Epithelial cell of prostate (primary cell): Measurements from ENCODE around the gene NRL.

ENCODE experiments used
- DNase-seq: peaks from one replicate; pipeline ENCODE4 v3.0.0-alpha.2; 2011; ENCODE audit warnings: low read depth, low spot score
- H3K27ac ChIP-seq: fragments of 450-650 bp; 2 replicates; pipeline ENCODE4 v1.5.1; 2017; ENCODE audit warnings: mild to moderate bottlenecking

NRL gene

GRCh38 chr14:24087004-24087403 lies 27.7 kb downstream of the NRL start:
- DNase-seq = no peak
- H3K27ac ChIP-seq = no peak overlapping the region

DNA sequence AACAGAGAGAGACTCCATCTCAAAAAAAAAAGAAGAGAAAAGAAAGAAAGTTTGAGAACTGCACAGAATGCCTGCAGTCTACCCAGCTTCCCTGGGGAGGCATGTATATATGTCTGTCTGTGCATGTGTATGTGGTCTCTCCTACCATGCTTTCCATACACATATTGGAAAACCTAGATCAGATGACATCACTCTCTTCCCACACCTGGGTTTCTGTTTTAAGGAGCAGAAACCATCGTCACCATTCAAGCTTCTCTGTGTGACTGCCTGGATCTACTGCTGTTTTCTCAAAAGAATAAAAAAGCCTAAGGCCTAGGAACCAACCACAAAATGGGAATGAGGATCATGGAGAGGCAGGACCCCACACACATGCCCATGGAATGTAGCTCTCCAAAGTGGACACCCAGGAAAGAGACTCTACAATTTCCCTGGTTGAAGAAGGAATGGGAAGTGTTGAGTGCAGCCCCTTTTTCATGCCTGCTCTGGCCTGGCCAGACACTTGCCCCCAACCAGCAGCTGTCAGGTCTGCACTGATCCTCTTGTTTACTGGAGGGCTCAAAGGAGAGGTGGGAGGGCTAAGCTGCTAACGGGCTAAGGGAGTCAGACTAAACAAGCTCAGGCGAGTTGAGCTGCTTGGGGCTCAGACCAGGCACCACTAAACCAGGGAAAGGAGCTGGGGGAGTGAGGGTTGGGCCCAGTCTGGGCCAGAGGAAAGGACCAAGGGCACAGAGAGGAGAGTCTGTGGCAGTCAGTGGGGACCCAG lies 28.4 kb downstream of the NRL start:
- no peak overlapping the region for H3K27ac ChIP-seq
- DNase-seq = no peak

- DNase-seq = no peak
Measured at GRCh38 chr14:24085215-24085614, 29.5 kb downstream of the NRL start.

DNA sequence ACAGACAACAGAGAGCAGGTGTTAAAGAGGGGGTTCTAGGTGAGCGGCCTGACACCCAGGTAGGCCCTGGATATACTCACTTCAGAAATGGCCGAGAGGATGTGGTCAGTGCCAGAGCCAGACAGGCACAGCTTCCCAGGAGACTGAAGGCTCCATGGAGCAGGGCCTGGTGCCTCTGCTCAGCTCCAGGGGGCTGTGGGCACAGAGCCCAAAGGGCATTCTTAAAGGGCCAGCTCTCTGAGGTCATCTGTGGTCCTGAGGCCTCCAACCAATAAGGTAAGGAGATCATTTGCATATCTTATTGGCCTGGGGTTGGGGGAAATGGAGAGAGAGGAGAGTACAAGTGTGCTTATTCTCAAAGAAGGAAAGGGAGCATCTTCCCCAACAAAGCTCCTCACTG lies 30.3 kb downstream of the NRL start:
- H3K27ac ChIP-seq = no peak overlapping the region
- no peak for DNase-seq

More at GRCh38 chr14:24085215-24085614, 29.5 kb downstream of the NRL start:
- no peak overlapping the region for H3K27ac ChIP-seq

DNA sequence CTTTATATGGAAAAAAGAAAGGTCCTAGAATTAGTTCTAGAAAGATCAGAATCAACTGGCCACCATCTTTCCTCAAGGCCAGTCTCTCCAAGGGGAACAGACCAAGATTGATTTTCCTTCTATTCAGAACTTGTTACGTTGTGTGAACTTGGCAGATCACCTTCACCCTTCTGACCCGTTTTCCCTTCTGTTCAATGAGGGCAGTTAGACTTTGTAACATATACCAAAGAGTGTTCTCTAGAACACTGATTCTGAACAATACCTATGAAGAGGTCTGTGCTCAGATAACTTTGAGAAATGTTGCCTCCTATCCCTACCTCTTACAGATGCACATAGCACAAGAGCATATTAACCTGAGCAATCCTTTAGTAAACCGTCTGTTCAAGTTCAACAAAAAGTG lies 31.3 kb downstream of the NRL start:
- H3K27ac ChIP-seq = no peak overlapping the region
- DNase-seq = no peak

GRCh38 chr14:24082411-24083080 lies 32.2 kb downstream of the NRL start:
- no peak for DNase-seq
- H3K27ac ChIP-seq = no peak overlapping the region

- DNase-seq = no peak
- no peak overlapping the region for H3K27ac ChIP-seq
Measured at GRCh38 chr14:24081739-24082211, 33.0 kb downstream of the NRL start.

- no peak for DNase-seq
- H3K27ac ChIP-seq = no peak overlapping the region
Measured at GRCh38 chr14:24080888-24081738, 33.6 kb downstream of the NRL start.

DNA sequence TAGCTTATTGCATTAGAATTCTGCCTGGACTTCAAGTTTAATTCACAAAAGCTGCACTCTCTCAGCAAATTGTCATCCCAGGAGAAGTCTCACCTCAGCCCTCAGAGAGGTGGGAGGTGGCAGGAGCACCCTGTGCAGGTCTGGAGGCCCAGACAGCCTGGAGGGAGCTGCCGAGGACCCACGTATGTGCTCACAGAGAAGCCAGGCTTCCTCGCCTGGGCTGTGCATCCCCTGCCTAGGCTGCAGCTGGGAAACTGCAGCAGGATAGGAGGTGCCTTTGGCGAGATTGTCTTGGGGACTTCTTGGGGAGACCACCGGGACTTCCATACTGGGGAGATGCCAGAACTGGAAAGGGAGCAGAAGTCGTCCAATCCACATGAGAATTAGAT lies 34.6 kb downstream of the NRL start:
- H3K27ac ChIP-seq = no peak overlapping the region
- no peak for DNase-seq

- H3K27ac ChIP-seq = no peak overlapping the region
- no peak for DNase-seq
Measured at GRCh38 chr14:24079491-24080141, 35.1 kb downstream of the NRL start.

GRCh38 chr14:24078146-24078545 lies 36.6 kb downstream of the NRL start:
- H3K27ac ChIP-seq = no peak overlapping the region
- no peak for DNase-seq

DNA sequence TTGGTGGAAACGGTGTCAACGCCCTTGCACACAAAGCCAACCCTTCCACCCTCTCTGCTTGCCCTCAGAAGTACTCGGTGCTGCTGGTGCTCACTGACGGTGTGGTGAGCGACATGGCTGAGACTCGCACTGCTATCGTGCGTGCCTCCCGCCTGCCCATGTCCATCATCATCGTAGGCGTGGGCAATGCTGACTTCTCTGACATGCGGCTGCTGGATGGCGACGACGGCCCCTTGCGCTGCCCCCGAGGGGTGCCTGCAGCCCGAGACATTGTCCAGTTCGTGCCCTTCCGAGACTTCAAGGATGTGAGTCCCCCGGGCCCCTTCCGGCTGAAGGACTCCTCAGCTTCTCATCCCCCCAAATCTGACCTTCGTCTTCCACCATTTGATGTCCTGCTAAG lies 37.7 kb downstream of the NRL start:
- no peak overlapping the region for H3K27ac ChIP-seq
- DNase-seq = no peak

GRCh38 chr14:24076302-24076601 lies 38.5 kb downstream of the NRL start:
- no peak for DNase-seq
- no peak overlapping the region for H3K27ac ChIP-seq

- H3K27ac ChIP-seq = no peak overlapping the region
- DNase-seq = no peak
Measured at GRCh38 chr14:24075485-24076301, 39.1 kb downstream of the NRL start.

- DNase-seq = no peak
- H3K27ac ChIP-seq = no peak overlapping the region
Measured at GRCh38 chr14:24074625-24075484, 39.9 kb downstream of the NRL start.

DNA sequence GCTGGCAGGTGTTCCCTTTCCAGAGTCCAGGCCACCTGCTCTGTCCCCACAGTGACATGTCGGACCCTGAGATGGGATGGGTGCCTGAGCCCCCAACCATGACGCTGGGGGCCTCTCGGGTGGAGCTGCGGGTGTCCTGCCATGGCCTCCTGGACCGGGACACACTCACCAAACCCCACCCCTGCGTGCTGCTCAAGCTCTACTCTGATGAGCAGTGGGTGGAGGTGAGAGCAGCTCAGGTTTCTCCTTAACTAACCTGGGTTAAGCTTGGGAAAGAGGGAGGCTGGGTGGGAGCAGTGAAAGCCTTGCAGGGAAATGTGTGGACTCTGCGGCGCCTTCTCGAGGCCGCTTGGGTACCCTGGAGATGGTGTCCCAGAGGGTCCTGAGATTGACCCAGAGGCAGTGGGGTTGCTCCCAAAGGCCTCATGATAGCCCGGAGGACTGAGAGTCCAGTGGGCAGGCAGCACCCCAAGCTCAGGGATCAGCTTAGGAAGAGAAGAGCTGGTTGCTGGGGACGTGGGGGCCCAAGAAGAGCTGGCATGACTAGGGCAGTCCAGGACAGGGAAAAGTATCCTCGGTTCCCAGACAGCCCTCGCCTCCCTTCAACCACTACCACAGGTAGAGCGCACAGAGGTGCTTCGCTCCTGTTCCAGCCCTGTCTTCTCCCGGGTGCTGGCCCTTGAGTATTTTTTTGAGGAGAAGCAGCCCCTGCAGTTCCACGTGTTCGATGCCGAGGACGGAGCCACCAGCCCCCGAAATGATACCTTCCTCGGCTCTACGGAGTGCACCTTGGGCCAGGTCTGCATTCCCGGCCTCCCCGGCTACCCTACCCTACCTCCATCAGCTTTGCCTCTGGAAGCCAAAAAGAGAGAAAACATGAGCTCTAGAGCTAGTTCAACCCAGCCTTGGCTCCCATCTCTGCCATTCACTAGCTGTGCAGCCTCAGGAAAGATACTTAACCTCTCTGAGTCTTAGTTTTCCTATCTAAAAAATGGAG lies 41.6 kb downstream of the NRL start:
- no peak overlapping the region for H3K27ac ChIP-seq
- DNase-seq = no peak

DNA sequence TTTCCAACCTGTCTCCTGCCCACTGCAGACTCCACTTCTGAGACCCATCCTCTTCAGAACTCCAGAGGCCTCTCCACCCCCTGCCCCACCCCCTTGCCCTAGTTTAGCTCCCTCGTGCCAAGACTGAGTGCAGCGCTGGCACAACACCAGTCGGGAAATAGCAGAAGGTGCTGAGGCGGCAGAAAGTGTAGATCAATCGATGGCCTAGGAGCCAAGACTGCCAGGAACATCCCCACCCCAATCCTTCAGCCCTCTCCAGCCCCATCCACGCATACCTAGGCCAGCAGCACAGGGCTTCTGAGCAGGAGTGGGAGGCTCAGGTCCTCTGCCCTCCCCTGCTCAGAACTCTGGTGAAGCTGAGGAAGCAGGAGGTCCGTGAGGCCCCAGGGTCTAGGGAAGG lies 42.3 kb downstream of the NRL start:
- no peak overlapping the region for H3K27ac ChIP-seq
- no peak for DNase-seq
